ENCODE results near the gene PSME3IP1.

PSME3IP1 gene

GRCh38 chr16:57143149-57143921, 42.5 kb downstream of the PSME3IP1 start:
- no peak for DNase-seq

DNA sequence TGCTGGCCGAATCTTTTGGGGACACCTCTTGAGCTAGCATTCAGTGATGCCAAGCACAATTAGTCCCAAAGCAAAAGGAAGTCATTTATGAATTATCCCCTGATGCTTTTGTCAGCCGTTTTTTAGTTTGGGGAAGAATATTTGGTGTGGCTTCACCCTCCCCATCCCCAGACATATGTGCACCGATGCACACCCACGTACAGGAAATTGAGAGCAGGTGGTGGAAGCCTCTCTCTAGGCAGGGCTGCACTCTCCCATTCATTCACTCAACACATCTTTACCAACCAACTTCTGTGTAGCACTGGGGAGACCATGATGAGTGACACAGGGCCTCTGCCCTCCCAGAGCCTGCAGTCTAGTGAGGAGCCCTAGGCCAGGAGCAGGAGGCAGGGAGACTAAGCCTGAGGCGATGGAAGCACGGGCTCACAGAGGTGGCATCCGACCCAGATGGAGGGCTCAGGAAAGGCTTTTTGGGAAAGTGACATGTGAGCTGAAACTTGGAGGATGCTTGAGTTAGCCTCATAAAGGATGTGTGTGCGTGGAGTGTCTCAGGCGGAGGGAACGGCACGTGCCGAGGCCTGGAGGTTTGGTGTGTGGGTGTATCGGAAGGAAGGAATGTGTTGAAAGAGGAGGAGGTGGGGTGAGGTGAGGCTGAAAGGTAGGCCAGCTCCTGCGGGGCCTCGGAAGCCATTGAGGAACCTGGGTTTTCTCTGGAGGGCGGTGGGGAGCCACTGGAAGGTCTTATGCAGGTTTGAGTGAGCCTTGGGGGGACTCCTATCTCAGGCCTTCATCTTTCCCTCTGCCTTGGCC, 43.8 kb downstream of the PSME3IP1 start:
- DNase-seq = peak in 1 of 2 experiments; percentile 19

DNA sequence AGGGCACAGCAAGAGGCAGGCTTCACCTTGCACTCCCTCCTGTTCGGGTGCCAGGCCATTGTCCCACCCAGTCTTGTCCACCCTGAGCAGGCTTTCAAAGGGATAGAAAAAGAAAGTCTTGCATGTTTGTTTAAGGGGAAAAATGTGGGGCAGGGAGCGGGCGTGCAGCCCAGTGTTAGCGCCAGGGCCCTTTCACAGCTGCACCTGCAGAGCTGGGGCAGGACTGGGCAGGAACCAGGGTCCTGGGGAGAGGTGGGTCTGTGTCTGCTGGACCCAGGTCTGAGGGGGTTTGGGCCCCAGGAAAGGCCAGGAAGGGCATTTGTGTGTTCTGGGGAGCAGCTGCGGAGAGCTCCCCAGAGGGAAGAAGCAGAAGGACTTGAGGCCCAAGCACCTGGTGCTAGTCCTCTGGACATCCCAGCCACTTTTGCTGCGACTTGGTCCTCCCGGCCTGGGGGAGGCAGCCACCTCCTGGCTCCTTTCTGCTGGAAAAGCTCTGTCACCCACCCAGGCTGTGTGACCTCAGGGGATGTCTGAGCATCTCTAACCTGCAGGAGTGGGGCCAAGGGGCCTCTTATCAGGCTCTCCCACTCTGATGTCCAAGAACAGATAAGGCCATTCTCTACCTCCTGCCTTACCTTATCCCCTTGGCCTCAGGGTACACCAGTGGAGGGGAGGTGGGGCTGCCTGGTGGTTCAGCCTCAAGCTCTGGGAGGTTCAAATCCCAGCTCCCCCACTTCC, 44.7 kb downstream of the PSME3IP1 start:
- DNase-seq = no peak

- DNase-seq = no peak
Observed at GRCh38 chr16:57138281-57138935, 47.4 kb downstream of the PSME3IP1 start.

- no peak for DNase-seq
Observed at GRCh38 chr16:57137566-57138273, 48.1 kb downstream of the PSME3IP1 start.

GRCh38 chr16:57137043-57137442, 48.8 kb downstream of the PSME3IP1 start:
- no peak for DNase-seq

- peak; percentile 23 to 35 for DNase-seq
Observed at GRCh38 chr16:57134982-57135381, 50.9 kb downstream of the PSME3IP1 start.

DNA sequence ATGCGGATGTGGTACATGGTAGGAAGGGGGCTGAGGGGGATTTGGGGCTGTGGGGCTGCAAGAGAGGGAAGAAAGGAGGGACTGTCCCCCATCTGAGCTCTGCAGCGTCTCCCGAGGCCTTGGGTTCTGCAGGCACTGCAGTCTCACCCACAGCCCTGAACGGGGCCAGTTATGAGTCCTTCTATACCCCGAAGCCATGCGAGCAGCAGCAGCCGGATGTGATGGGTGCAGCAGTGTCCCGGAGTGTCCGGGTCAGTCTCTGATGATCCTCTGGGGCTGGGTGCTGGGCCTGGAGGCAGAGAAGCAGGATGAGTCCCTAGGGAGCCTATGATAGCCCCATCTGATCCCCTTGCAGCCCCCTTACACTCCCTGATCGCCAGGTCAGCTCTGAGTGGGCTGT, 52.0 kb downstream of the PSME3IP1 start:
- no peak for DNase-seq

- no peak for DNase-seq
Observed at GRCh38 chr16:57133031-57133430, 52.8 kb downstream of the PSME3IP1 start.

DNA sequence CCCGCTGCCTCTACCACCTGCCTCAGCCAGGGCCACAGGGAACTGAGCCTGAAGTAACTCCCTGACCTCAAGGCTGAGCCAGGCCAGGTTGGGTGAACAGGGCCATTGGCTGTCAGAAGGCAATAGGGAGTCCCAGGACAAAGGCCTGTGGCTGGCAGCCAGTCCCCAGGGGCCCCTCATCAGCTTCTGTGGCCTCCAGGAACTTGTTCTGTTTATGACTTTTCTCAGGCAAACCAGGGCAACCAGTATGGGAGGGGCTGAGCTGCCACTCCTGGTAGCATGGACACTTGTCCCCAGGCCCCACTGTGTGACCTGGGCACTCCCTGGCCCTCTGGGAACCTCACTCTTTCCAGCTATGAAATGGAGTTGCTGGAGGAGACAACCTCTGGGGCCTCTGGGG, 53.4 kb downstream of the PSME3IP1 start:
- no peak for DNase-seq

DNA sequence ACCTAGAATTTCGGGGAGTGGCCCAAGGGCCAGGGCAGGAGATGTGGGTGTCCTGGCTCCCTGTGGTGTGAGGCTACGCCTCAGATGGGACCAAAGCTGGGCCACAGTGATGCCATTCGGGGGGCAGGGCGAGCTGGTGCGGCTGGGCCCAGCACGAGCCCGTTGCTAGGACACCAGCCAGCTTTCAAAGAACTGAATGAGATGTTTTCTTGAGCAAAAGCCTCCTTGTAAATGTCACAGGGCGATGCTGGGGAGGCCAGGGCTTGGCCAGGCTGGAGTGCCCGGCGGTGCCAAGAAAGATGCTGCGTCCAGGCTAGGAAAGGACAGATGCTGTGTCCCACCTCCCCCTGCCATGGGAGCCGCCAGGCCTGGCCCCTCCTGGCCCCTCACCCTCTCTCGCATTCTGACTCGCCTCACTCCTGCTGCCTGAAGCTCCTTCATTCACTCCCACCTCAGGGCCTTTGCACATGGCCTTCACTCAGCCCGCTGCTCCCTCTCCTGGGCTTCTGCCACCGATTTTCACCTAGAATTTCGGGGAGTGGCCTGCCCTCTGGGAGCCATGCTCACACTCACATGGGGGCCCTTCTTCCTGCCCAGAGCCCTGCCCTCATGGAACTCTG, 54.4 kb downstream of the PSME3IP1 start:
- DNase-seq = no peak

- no peak for DNase-seq
Observed at GRCh38 chr16:57130950-57131321, 54.9 kb downstream of the PSME3IP1 start.

DNA sequence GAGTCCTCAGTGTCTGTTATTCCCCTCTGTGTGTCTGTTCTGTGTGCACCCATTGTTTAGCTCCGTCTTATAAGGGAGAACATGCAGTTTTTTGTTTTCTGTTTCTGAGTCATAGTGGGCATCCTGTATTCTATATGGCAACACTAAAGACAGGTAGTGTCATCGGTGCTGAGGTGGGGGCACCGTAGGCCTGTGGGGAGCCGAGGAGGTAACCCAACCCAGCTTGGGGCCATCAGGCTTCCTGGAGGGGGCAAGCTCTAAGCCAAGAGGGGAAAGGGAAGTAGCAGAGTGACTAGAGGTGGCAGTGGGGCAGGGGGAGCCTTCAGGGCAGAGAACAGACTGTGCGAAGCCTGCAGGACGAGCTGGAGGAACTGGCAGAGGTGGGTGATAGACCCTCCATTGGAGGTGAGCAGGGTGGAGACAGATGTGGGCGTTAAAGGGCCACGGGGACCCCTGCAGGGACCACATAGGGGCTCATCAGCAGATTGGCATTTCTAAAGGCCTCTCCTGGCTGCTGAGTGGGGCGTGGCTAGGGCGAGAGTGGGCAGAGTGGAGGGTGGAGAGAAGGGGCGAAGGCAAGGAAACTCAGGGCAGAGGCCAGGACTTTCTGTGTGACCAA, 57.0 kb downstream of the PSME3IP1 start:
- peak; percentile 26 to 39 for DNase-seq

DNA sequence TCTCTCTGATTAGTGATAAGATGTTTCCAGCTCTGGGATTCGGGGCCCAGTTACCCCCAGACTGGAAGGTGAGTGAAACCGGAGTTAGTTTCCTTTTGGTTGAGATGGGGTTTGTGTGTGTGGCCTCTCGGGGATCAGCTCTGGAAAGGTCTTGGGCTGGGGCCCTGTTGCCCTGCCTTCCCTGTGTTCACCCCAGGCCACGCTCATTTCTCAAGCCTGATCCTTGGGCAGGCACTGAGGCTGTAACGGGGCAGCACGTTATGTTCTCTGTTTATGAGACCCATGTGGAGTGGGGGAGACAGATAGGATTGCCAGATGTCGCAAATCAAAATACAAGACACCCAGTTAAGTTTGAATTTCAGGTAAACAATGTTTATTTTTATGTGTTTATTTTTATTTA, 58.0 kb downstream of the PSME3IP1 start:
- DNase-seq = no peak

- DNase-seq = no peak
Observed at GRCh38 chr16:57127037-57127763, 58.6 kb downstream of the PSME3IP1 start.

- no peak for DNase-seq
Observed at GRCh38 chr16:57126411-57126810, 59.4 kb downstream of the PSME3IP1 start.

GRCh38 chr16:57125969-57126368, 59.9 kb downstream of the PSME3IP1 start:
- no peak for DNase-seq

DNA sequence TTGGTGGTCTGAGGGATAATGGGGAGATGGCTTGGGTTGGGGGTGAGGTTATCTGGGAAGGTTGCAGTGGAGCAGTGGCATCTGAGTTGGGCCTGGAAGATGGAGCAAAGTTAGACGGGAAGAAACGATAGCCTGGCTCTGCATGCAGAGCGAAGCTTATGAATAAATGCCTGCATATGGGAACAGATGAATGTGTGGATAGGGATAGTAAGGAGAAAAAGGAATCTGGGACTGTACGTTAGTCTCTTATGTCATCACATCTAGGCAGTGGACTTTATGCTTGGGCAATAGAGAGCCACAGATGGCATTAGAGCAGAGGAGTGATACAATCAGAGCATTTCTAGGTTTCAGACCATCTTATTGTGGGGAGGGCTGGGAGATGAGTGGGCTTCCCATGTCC, 60.5 kb downstream of the PSME3IP1 start:
- DNase-seq = no peak

GRCh38 chr16:57123974-57124674, 61.7 kb downstream of the PSME3IP1 start:
- DNase-seq = no peak

Data from activated CD4-positive, alpha-beta T cell treated with anti-CD3 and anti-CD28 coated beads, Interleukin-2, amount 50 U/mL, for 48 hours (primary cell).